Muscle layer of duodenum (tissue), 2 donors: ENCODE data around the gene IGSF21.

Experiments
- H3K27ac ChIP-seq: one replicate; pipeline ENCODE4 v1.7.0; 2013; ENCODE audit warnings: mild to moderate bottlenecking, low read length
- H3K27me3 ChIP-seq: one replicate; pipeline ENCODE4 v1.7.0; 2013; ENCODE audit warnings: low read depth, mild to moderate bottlenecking, control low read depth, low read length
- H3K36me3 ChIP-seq, 2 donors: one replicate each; pipeline ENCODE4 v1.7.0; 2013; ENCODE audit warnings: low read length in 2 of 2, control low read depth in 1 of 2, mild to moderate bottlenecking in 1 of 2; ENCODE audit not compliant: insufficient read depth in 2 of 2, control insufficient read depth in 1 of 2
- H3K4me1 ChIP-seq, 2 donors: one replicate each; pipeline ENCODE4 v1.7.0; 2013; ENCODE audit warnings: low read length in 2 of 2, mild to moderate bottlenecking in 2 of 2, control low read depth in 1 of 2, moderate library complexity in 1 of 2; ENCODE audit not compliant: insufficient read depth in 2 of 2, control insufficient read depth in 1 of 2
- H3K4me3 ChIP-seq, 2 donors: one replicate each; pipeline ENCODE4 v1.7.0; 2013; ENCODE audit warnings: low read length in 2 of 2, low read depth in 1 of 2, mild to moderate bottlenecking in 1 of 2
- H3K9me3 ChIP-seq, 2 donors: one replicate each; pipeline ENCODE4 v1.7.0; 2013; ENCODE audit warnings: low read length in 2 of 2, control low read depth in 1 of 2, mild to moderate bottlenecking in 1 of 2; ENCODE audit not compliant: control insufficient read depth in 1 of 2
- donor health status: healthy.

Gene IGSF21

DNA sequence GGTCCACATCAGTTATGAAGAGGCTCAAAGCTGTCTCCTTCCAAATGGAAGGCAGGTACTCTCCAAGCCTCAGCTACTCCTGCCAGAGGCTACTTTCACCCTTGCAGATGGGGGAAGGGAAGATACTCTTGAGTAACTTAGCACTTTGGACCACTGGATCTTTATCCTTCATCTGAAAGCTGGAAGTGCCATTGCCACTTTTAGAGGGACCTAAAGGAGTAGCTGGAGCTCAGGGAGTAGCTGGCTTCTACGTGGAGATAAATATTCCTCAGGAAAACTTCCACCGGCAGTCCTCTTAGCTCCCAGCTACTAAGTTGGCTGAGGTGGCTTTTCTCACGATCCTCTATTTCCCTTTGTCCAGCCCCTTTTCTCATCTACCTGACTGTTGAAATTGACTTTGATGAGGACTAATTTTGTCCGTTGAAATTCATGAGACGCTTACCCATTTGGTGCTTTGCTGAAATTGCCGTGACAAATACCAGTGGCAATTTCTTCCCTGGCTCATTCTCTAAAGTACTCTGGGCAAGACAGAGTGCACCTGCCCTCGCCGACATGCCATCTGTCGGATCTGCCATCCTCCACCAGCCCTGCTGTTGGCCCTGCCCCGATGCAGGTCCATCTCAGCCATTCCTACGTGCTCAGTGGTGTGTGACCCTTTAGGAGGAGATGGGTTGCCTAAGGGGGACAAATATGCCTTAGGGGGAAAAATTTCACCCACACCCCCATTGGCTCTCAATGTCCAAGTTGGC, 13.6 kb downstream of the IGSF21 start:
- Histone ChIP-seq H3K4me3 (no peak overlapping the region), H3K27ac (no peak overlapping the region), H3K36me3 (no peaks in the 10 kb centered on the region), H3K27me3 (peaks cover 3% of the 10 kb centered on the region), H3K9me3 (no peaks in the 10 kb centered on the region), H3K4me1 (no peaks in the 10 kb centered on the region)

GRCh38 chr1:18123467-18123992, 15.9 kb downstream of the IGSF21 start:
- H3K36me3 ChIP-seq = no peaks in the 10 kb centered on the region
- no peak overlapping the region for H3K4me3 ChIP-seq
- H3K27me3 ChIP-seq = no peaks in the 10 kb centered on the region
- no peaks in the 10 kb centered on the region for H3K9me3 ChIP-seq
- no peak overlapping the region for H3K27ac ChIP-seq
- no peaks in the 10 kb centered on the region for H3K4me1 ChIP-seq

GRCh38 chr1:18124977-18125376, 17.4 kb downstream of the IGSF21 start:
- H3K4me1 ChIP-seq = no peaks in the 10 kb centered on the region
- no peak overlapping the region for H3K27ac ChIP-seq
- H3K36me3 ChIP-seq = no peaks in the 10 kb centered on the region
- H3K4me3 ChIP-seq = no peak overlapping the region
- H3K9me3 ChIP-seq = no peaks in the 10 kb centered on the region
- H3K27me3 ChIP-seq = no peaks in the 10 kb centered on the region

GRCh38 chr1:18126616-18127015, 19.0 kb downstream of the IGSF21 start:
- Histone ChIP-seq H3K27me3 (no peaks in the 10 kb centered on the region), H3K4me1 (no peaks in the 10 kb centered on the region)

GRCh38 chr1:18128298-18128697, 20.7 kb downstream of the IGSF21 start:
- Histone ChIP-seq H3K27me3 (no peaks in the 10 kb centered on the region), H3K4me3 (no peak overlapping the region), H3K27ac (no peak overlapping the region), H3K4me1 (no peaks in the 10 kb centered on the region), H3K9me3 (no peaks in the 10 kb centered on the region), H3K36me3 (no peaks in the 10 kb centered on the region)

More at GRCh38 chr1:18126616-18127015, 19.0 kb downstream of the IGSF21 start:
- Histone ChIP-seq H3K9me3 (no peaks in the 10 kb centered on the region), H3K27ac (no peak overlapping the region), H3K36me3 (no peaks in the 10 kb centered on the region), H3K4me3 (no peak overlapping the region)

GRCh38 chr1:18130356-18130755, 22.8 kb downstream of the IGSF21 start:
- no peaks in the 10 kb centered on the region for H3K4me1 ChIP-seq
- H3K27me3 ChIP-seq = no peaks in the 10 kb centered on the region
- no peaks in the 10 kb centered on the region for H3K36me3 ChIP-seq
- H3K4me3 ChIP-seq = no peak overlapping the region
- H3K9me3 ChIP-seq = no peaks in the 10 kb centered on the region
- no peak overlapping the region for H3K27ac ChIP-seq

- Histone ChIP-seq H3K27ac (no peak overlapping the region), H3K36me3 (no peaks in the 10 kb centered on the region), H3K27me3 (no peaks in the 10 kb centered on the region), H3K9me3 (no peaks in the 10 kb centered on the region), H3K4me3 (no peak overlapping the region), H3K4me1 (no peaks in the 10 kb centered on the region)
Observed at GRCh38 chr1:18132022-18132710, 24.6 kb downstream of the IGSF21 start.

DNA sequence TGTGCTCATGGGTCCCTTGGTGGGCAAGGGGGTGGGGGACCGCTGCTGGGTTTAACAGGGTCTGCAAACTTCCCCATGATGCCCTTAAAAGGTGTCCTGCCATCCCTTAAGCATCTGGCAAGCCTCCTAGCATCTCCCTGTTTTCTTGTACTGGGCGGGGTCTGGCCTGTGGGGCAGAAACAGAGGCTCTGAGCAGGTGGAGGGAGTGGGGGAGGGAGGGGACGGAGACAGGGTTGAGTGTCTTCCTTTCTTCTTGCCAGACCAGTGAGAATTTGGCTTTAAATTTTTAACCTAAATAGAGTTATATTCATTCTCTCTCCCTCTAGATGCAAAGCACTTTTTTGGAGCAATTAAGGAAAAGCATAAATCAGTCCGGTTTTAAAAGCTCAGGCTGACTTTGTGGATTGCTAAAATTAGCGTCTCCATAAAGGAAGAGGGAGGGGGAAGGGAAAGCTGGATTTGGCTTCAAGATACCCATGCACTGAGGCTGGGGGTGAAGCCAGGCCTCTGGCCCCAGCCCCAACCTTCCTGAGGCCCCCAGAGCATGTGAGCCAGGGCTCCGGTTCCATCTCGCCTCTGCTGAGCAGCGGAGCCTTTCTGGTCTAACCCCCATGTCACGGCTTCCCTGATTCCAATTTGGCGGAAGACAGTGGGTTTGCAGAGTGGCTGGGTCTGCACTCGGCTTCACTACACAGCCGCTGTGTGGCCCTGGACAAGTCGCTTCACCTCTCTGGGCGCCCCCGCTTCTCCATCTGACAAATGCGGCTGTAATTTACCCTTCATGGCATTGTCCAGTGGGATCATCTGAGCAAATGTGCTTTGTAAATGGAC, 25.3 kb downstream of the IGSF21 start:
- Histone ChIP-seq H3K9me3 (no peaks in the 10 kb centered on the region), H3K27ac (no peak overlapping the region)

GRCh38 chr1:18134324-18135046, 26.9 kb downstream of the IGSF21 start:
- H3K27me3 ChIP-seq = no peaks in the 10 kb centered on the region
- H3K4me1 ChIP-seq = no peaks in the 10 kb centered on the region
- H3K36me3 ChIP-seq = no peaks in the 10 kb centered on the region
- no peak overlapping the region for H3K27ac ChIP-seq
- H3K4me3 ChIP-seq = no peak overlapping the region
- no peaks in the 10 kb centered on the region for H3K9me3 ChIP-seq

More for the DNA sequence above, 25.3 kb downstream of the IGSF21 start:
- H3K36me3 ChIP-seq = no peaks in the 10 kb centered on the region
- no peaks in the 10 kb centered on the region for H3K4me1 ChIP-seq
- H3K27me3 ChIP-seq = no peaks in the 10 kb centered on the region
- H3K4me3 ChIP-seq = no peak overlapping the region

DNA sequence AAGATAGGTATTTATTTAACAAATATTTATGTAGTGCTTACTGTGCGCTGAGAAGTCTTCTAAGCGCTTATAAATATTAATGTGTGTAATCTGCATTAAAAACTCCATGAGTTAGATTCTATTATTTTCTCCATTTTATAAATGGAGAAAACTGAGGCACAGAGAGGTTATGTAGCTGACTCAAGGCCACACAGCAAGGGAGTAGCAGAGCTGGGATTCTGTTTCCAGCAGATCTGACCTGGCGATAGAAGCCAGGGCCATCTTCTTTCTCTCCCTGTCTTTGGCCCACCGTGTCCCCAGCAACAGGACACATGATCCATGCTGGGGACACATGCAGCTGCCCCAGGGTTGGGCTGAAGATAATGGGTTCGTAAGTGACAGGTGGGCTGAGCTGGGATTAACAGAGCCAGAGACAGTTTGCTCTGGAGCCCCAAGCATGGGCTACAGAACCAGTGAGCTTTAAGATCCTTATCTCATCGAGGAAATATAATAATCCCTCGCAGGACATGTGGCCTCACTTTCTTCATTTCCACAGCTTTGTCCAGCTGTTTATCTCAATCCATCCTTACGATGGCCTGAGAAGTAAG, 30.3 kb downstream of the IGSF21 start:
- Histone ChIP-seq H3K4me3 (no peak overlapping the region), H3K36me3 (no peaks in the 10 kb centered on the region), H3K4me1 (no peaks in the 10 kb centered on the region), H3K9me3 (no peaks in the 10 kb centered on the region), H3K27ac (no peak overlapping the region), H3K27me3 (no peaks in the 10 kb centered on the region)
